GM23338 (cell line): Measurements from ENCODE around the gene FTO.

Experiments
- CREB1 ChIP-seq: fragments of 250-450 bp; sonication (Bioruptor Pico); IDR thresholded peaks from 2 replicates; pipeline ENCODE4 v1.5.0; 2020; ENCODE audit warnings: low read depth, mild to moderate bottlenecking, moderate library complexity
- EZH2 ChIP-seq: fragments of 200-600 bp; sonication (generic); IDR thresholded peaks from one replicate; pipeline ENCODE4 v1.8.0; 2017; ENCODE audit warnings: antibody characterized with exemption, mild to moderate bottlenecking, low read depth; ENCODE audit not compliant: unreplicated experiment
- EZH2phosphoT487 ChIP-seq: fragments of 200-600 bp; sonication (generic); IDR thresholded peaks from one replicate; pipeline ENCODE4 v1.8.1; 2018; ENCODE audit warnings: antibody characterized with exemption; ENCODE audit not compliant: unreplicated experiment
- JUNB ChIP-seq: IDR thresholded peaks from one replicate; pipeline ENCODE4 v1.6.1; 2016; ENCODE audit warnings: antibody characterized with exemption; ENCODE audit not compliant: unreplicated experiment
- NANOG ChIP-seq: IDR thresholded peaks from 2 replicates; pipeline ENCODE4 v1.6.1; 2016; ENCODE audit warnings: antibody characterized with exemption, borderline replicate concordance
- POLR2AphosphoS5 ChIP-seq: IDR thresholded peaks from 2 replicates; pipeline ENCODE4 v1.6.1; 2016; ENCODE audit warnings: antibody characterized with exemption, low read depth
- TF ChIP-seq, protein P1 (sequence below), 2 experiments: fragments of 200-600 bp in 1 of 2; sonication (generic) in 1 of 2; conservative IDR thresholded peaks; 2 replicates each; pipeline versions ENCODE4 v1.5.1 to v1.6.1; 2016 to 2017; ENCODE audit warnings: antibody characterized with exemption in 2 of 2, low read depth in 2 of 2, mild to moderate bottlenecking in 2 of 2, moderate library complexity in 1 of 2
- TF ChIP-seq, protein P2 (sequence below): IDR thresholded peaks from one replicate; pipeline ENCODE4 v1.6.1; 2018; ENCODE audit warnings: antibody characterized with exemption; ENCODE audit not compliant: unreplicated experiment
- TF ChIP-seq, protein P3 (sequence below): fragments of 250-450 bp; sonication (Bioruptor Pico); IDR thresholded peaks from 2 replicates; pipeline ENCODE4 v1.5.0; 2020; ENCODE audit warnings: mild to moderate bottlenecking, moderate library complexity

DNA sequence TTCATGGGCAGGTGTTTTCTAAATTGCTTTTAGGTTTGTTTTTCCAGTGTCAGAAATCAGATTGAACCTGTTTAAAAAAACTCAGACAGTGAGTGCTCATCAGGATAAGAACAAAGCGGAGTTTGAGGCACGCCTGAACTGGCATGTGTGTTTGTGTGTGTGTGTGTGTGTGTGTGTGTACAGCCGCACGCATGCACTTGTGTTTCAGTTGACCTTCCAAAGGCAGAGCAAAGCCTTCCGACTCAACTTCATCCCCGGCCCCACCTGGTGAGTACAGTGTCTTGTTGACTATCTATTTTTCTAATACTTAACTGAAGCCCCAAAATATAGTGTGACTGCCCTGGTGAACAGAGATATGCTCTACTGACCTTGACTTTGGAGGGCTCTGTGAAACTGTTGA is 357.5 kb downstream of the FTO start:
- TF ChIP-seq, protein P1, sequence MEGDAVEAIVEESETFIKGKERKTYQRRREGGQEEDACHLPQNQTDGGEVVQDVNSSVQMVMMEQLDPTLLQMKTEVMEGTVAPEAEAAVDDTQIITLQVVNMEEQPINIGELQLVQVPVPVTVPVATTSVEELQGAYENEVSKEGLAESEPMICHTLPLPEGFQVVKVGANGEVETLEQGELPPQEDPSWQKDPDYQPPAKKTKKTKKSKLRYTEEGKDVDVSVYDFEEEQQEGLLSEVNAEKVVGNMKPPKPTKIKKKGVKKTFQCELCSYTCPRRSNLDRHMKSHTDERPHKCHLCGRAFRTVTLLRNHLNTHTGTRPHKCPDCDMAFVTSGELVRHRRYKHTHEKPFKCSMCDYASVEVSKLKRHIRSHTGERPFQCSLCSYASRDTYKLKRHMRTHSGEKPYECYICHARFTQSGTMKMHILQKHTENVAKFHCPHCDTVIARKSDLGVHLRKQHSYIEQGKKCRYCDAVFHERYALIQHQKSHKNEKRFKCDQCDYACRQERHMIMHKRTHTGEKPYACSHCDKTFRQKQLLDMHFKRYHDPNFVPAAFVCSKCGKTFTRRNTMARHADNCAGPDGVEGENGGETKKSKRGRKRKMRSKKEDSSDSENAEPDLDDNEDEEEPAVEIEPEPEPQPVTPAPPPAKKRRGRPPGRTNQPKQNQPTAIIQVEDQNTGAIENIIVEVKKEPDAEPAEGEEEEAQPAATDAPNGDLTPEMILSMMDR (conservative IDR thresholded peaks at IDR 0.05; ENCODE audit: low read depth in 2 of 2): no peak
- TF ChIP-seq EZH2: no peak
- no peak for TF ChIP-seq POLR2AphosphoS5
- no peak for TF ChIP-seq NANOG
- no peak for TF ChIP-seq JUNB
- no peak for TF ChIP-seq CREB1 (CRISPR knock-in tag)
- no peak for TF ChIP-seq EZH2phosphoT487
- TF ChIP-seq, protein P2, sequence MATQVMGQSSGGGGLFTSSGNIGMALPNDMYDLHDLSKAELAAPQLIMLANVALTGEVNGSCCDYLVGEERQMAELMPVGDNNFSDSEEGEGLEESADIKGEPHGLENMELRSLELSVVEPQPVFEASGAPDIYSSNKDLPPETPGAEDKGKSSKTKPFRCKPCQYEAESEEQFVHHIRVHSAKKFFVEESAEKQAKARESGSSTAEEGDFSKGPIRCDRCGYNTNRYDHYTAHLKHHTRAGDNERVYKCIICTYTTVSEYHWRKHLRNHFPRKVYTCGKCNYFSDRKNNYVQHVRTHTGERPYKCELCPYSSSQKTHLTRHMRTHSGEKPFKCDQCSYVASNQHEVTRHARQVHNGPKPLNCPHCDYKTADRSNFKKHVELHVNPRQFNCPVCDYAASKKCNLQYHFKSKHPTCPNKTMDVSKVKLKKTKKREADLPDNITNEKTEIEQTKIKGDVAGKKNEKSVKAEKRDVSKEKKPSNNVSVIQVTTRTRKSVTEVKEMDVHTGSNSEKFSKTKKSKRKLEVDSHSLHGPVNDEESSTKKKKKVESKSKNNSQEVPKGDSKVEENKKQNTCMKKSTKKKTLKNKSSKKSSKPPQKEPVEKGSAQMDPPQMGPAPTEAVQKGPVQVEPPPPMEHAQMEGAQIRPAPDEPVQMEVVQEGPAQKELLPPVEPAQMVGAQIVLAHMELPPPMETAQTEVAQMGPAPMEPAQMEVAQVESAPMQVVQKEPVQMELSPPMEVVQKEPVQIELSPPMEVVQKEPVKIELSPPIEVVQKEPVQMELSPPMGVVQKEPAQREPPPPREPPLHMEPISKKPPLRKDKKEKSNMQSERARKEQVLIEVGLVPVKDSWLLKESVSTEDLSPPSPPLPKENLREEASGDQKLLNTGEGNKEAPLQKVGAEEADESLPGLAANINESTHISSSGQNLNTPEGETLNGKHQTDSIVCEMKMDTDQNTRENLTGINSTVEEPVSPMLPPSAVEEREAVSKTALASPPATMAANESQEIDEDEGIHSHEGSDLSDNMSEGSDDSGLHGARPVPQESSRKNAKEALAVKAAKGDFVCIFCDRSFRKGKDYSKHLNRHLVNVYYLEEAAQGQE: no peak
- TF ChIP-seq, protein P3, sequence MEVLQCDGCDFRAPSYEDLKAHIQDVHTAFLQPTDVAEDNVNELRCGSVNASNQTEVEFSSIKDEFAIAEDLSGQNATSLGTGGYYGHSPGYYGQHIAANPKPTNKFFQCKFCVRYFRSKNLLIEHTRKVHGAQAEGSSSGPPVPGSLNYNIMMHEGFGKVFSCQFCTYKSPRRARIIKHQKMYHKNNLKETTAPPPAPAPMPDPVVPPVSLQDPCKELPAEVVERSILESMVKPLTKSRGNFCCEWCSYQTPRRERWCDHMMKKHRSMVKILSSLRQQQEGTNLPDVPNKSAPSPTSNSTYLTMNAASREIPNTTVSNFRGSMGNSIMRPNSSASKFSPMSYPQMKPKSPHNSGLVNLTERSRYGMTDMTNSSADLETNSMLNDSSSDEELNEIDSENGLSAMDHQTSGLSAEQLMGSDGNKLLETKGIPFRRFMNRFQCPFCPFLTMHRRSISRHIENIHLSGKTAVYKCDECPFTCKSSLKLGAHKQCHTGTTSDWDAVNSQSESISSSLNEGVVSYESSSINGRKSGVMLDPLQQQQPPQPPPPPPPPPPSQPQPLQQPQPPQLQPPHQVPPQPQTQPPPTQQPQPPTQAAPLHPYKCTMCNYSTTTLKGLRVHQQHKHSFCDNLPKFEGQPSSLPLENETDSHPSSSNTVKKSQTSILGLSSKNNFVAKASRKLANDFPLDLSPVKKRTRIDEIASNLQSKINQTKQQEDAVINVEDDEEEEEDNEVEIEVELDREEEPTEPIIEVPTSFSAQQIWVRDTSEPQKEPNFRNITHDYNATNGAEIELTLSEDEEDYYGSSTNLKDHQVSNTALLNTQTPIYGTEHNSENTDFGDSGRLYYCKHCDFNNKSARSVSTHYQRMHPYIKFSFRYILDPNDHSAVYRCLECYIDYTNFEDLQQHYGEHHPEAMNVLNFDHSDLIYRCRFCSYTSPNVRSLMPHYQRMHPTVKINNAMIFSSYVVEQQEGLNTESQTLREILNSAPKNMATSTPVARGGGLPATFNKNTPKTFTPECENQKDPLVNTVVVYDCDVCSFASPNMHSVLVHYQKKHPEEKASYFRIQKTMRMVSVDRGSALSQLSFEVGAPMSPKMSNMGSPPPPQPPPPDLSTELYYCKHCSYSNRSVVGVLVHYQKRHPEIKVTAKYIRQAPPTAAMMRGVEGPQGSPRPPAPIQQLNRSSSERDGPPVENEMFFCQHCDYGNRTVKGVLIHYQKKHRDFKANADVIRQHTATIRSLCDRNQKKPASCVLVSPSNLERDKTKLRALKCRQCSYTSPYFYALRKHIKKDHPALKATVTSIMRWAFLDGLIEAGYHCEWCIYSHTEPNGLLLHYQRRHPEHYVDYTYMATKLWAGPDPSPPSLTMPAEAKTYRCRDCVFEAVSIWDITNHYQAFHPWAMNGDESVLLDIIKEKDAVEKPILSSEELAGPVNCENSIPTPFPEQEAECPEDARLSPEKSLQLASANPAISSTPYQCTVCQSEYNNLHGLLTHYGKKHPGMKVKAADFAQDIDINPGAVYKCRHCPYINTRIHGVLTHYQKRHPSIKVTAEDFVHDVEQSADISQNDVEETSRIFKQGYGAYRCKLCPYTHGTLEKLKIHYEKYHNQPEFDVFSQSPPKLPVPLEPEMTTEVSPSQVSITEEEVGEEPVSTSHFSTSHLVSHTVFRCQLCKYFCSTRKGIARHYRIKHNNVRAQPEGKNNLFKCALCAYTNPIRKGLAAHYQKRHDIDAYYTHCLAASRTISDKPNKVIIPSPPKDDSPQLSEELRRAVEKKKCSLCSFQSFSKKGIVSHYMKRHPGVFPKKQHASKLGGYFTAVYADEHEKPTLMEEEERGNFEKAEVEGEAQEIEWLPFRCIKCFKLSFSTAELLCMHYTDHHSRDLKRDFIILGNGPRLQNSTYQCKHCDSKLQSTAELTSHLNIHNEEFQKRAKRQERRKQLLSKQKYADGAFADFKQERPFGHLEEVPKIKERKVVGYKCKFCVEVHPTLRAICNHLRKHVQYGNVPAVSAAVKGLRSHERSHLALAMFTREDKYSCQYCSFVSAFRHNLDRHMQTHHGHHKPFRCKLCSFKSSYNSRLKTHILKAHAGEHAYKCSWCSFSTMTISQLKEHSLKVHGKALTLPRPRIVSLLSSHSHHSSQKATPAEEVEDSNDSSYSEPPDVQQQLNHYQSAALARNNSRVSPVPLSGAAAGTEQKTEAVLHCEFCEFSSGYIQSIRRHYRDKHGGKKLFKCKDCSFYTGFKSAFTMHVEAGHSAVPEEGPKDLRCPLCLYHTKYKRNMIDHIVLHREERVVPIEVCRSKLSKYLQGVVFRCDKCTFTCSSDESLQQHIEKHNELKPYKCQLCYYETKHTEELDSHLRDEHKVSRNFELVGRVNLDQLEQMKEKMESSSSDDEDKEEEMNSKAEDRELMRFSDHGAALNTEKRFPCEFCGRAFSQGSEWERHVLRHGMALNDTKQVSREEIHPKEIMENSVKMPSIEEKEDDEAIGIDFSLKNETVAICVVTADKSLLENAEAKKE (CRISPR knock-in tag): no peak
